Endothelial cell of umbilical vein (primary cell): Measurements from ENCODE around the gene PTPN14. TPM values are rescaled to one million over a fixed set of nuclear protein-coding genes. Genes with fewer than 3 reads are reported as not detected.

Source experiments
- BruUV-seq: library from RNA; stranded (reverse); fragments of 400-500 nt; replicated peaks from 2 replicates; lab custom pipeline; 2021; lab: Mats Ljungman, UMichigan
- CTCF ChIA-PET: fragments of 300-600, 350-600 bp; sonication (Branson Sonifier 250); formaldehyde crosslinking; loops from one replicate; lab custom pipeline; 2021; ENCODE audit warnings: antibody characterized with exemption, inconsistent platforms; lab: Charles Lee
- POLR2A ChIA-PET: fragments of 300-600, 350-600 bp; sonication (Branson Sonifier 250); formaldehyde crosslinking; loops from one replicate; lab custom pipeline; 2021; ENCODE audit warnings: antibody characterized with exemption, inconsistent platforms; lab: Charles Lee
- DNase-seq: peaks from one replicate; pipeline ENCODE4 v3.0.0-alpha.2; 2011; ENCODE audit warnings: low read depth, low spot score
- FAIRE-seq: peaks from 2 replicates; lab custom pipeline; 2011; peaks lifted over from hg19 to GRCh38; lab: Jason Lieb, UNC
- H2AFZ ChIP-seq: 2 replicates; pipeline ENCODE4 v1.6.0; 2012; ENCODE audit warnings: low read depth, low read length, control low read depth, inconsistent platforms
- H3K27ac ChIP-seq: 2 replicates; pipeline ENCODE4 v1.5.1; 2011; ENCODE audit warnings: low read depth, mild to moderate bottlenecking, control low read depth, low read length, moderate library complexity; ENCODE audit not compliant: insufficient read depth
- H3K27me3 ChIP-seq, 2 experiments: 2 replicates each; pipeline versions ENCODE4 v1.6.0 to v1.6.1; 2011; ENCODE audit warnings: low read length in 2 of 2, mixed read lengths in 1 of 2; ENCODE audit not compliant: control insufficient read depth in 2 of 2, insufficient read depth in 2 of 2
- H3K36me3 ChIP-seq, 2 experiments: 2 replicates in 1 of 2; 3 replicates in 1 of 2; pipeline ENCODE4 v1.5.1; 2011; ENCODE audit warnings: low read length in 2 of 2, mild to moderate bottlenecking in 1 of 2, moderate library complexity in 1 of 2; ENCODE audit not compliant: control insufficient read depth in 2 of 2, insufficient read depth in 2 of 2; ENCODE audit errors: extremely low read depth in 1 of 2
- H3K4me1 ChIP-seq: 3 replicates; pipeline ENCODE4 v1.5.1; 2011; ENCODE audit warnings: mild to moderate bottlenecking, low read length; ENCODE audit not compliant: control insufficient read depth, insufficient read depth; ENCODE audit errors: extremely low read depth
- H3K4me2 ChIP-seq: 2 replicates; pipeline ENCODE4 v1.6.1; 2011; ENCODE audit warnings: low read length, control low read depth, mixed read lengths; ENCODE audit not compliant: insufficient read depth
- H3K4me3 ChIP-seq, 3 experiments: fragments of 200-600 bp in 1 of 3; sonication (generic), shearing (Covaris generic) in 1 of 3; replicated peaks in 1 of 3; 2 replicates each; pipeline ENCODE4 v1.5.1; 2011 to 2016; ENCODE audit warnings: control low read depth in 3 of 3, low read length in 3 of 3, mild to moderate bottlenecking in 2 of 3, inconsistent platforms in 1 of 3, low read depth in 1 of 3, moderate library complexity in 1 of 3; ENCODE audit not compliant: insufficient read depth in 1 of 3
- H3K79me2 ChIP-seq: 2 replicates; pipeline ENCODE4 v1.6.0; 2012; ENCODE audit warnings: low read length, inconsistent platforms; ENCODE audit not compliant: control insufficient read depth, insufficient read depth
- H3K9ac ChIP-seq: replicated peaks from 2 replicates; pipeline ENCODE3; 2011; ENCODE audit warnings: low read length, control low read depth; ENCODE audit not compliant: insufficient read depth; ENCODE audit errors: extremely low read depth
- H3K9me1 ChIP-seq: replicated peaks from 3 replicates; pipeline ENCODE4 v1.6.0; 2011; ENCODE audit warnings: mild to moderate bottlenecking, low read length; ENCODE audit not compliant: control insufficient read depth, insufficient read depth; ENCODE audit errors: extremely low read depth
- H3K9me3 ChIP-seq: replicated peaks from 2 replicates; pipeline ENCODE4 v1.5.1; 2012; ENCODE audit warnings: low read length, inconsistent platforms; ENCODE audit not compliant: control insufficient read depth, insufficient read depth
- H4K20me1 ChIP-seq: replicated peaks from 2 replicates; pipeline ENCODE3; 2011; ENCODE audit warnings: mild to moderate bottlenecking, low read length; ENCODE audit not compliant: control insufficient read depth, insufficient read depth; ENCODE audit errors: extremely low read depth
- EZH2 ChIP-seq: IDR thresholded peaks from 2 replicates; pipeline ENCODE4 v1.6.1; 2012; ENCODE audit warnings: borderline replicate concordance, low read depth, mild to moderate bottlenecking, moderate library complexity, low read length, inconsistent platforms; ENCODE audit not compliant: severe bottlenecking
- GATA2 ChIP-seq: IDR thresholded peaks from 2 replicates; pipeline ENCODE4 v1.7.0; 2011; ENCODE audit warnings: low read depth, mild to moderate bottlenecking, moderate library complexity, mixed read lengths, low read length; ENCODE audit not compliant: insufficient read length, insufficient read depth
- JUN ChIP-seq: IDR thresholded peaks from 2 replicates; pipeline ENCODE4 v1.6.1; 2011; ENCODE audit warnings: borderline replicate concordance, low read depth; ENCODE audit not compliant: insufficient read length, insufficient read depth
- MYC ChIP-seq: IDR thresholded peaks from one replicate; pipeline ENCODE4 v1.6.1; 2011; ENCODE audit warnings: mild to moderate bottlenecking, low read depth, low read length
- POLR2AphosphoS5 ChIP-seq: IDR thresholded peaks from 2 replicates; pipeline ENCODE4 v1.6.1; 2012; ENCODE audit warnings: low read depth, mild to moderate bottlenecking, control low read depth, low read length, moderate library complexity; ENCODE audit not compliant: insufficient read depth
- dilution Hi-C: fragments of 300-500 bp; cut with MboI; formaldehyde crosslinking; loops from one replicate; pipeline ENCODE4 v1.15.0; 2019; ENCODE audit warnings: low sequenced_read_pairs; ENCODE audit not compliant: extremely low pct_ligation_motif_present
- intact Hi-C: fragments of 100-400 bp; cut with micrococcal nuclease; formaldehyde crosslinking; loops from one replicate; pipeline ENCODE4 v1.10.0; 2022
- polyA plus RNA-seq, 4 experiments: library from polyadenylated mRNA; depleted of rRNA in 3 of 4; stranded (reverse) in 3 of 4; unstranded in 1 of 4; fragments of >200 nt; gene quantifications; 2 replicates each; pipeline versions ENCODE4 v1.2.1 to v1.2.3, GENCODE V29; 2011 to 2012; ENCODE audit warnings: missing spikeins in 1 of 4
- total RNA-seq: library from RNA; stranded (reverse); gene quantifications from 2 replicates; pipeline ENCODE4 v1.2.3, GENCODE V29; 2021
- TF ChIP-seq, protein P1 (sequence below): IDR thresholded peaks from 2 replicates; pipeline ENCODE4 v1.6.1; 2011; ENCODE audit not compliant: insufficient read depth, insufficient read length
- TF ChIP-seq, protein P2 (sequence below), 2 donors: IDR thresholded peaks; 1 replicate in 1 of 2; 2 replicates in 1 of 2; pipeline ENCODE4 v1.5.1; 2011; ENCODE audit warnings: low read length in 2 of 2, mild to moderate bottlenecking in 2 of 2, moderate library complexity in 2 of 2, control low read depth in 1 of 2, inconsistent platforms in 1 of 2, low read depth in 1 of 2; ENCODE audit not compliant: insufficient read depth in 1 of 2; ENCODE audit errors: extremely low read depth in 1 of 2

The PTPN14 gene
- total and polyA plus RNA-seq, 2 donors (not counting 3 experiments of a cell fraction or from before 2014, with no cell fraction given) = 18.5 to 93.0 TPM

DNA sequence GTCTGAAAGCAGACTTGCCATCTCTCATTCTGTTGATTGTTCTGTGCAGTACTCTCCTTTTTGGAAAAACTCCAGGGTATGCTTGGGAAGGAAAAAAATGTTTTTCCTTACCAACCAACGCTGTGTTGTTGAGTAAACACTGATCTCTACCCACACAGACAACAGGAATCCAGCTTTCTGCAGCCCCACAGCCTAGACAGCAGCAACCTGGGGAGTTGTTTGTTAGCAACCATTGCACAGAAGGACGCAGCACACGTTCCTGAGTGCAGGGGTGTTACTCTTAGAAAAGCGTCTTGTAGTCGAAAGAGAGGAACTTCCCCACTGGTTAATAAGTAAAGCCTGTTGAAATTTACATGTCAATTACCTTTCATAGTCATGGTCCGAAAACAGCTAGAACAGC, 213.9 kb downstream of the PTPN14 start:
- no peaks in the 10 kb centered on the region for H3K4me1 ChIP-seq
- no peaks in the 10 kb centered on the region for H3K27me3 ChIP-seq
- intact Hi-C loops (no loop called here), dilution Hi-C loops (loop anchor here (25.0 kb wide), 1 partner anchor 250 kb away; no protein-coding TSS in a partner anchor)
- ChIA-PET CTCF (interaction anchor here (0.9 to 2.3 kb wide), 4 partner anchors 214 to 290 kb away, joined by 3 to 6 read pairs (median 3); partner anchors contain the start of gene PTPN14), POLR2A (no interaction called here)
- H3K4me3 ChIP-seq = no peak overlapping the region
- no peaks in the 10 kb centered on the region for H3K9me1 ChIP-seq
- H3K27ac ChIP-seq = no peak overlapping the region
- no peaks in the 10 kb centered on the region for H3K79me2 ChIP-seq
- FAIRE-seq (no peak), DNase-seq (peak; percentile 42)
- H3K9ac ChIP-seq = no peak overlapping the region
- H3K36me3 ChIP-seq = no peaks in the 10 kb centered on the region
- no peaks in the 10 kb centered on the region for H3K9me3 ChIP-seq
- H2AFZ ChIP-seq = no peak overlapping the region
- TF ChIP-seq GATA2 = no peak
- TF ChIP-seq, protein P1, sequence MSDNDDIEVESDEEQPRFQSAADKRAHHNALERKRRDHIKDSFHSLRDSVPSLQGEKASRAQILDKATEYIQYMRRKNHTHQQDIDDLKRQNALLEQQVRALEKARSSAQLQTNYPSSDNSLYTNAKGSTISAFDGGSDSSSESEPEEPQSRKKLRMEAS = no peak
- TF ChIP-seq EZH2 = no peak
- TF ChIP-seq POLR2AphosphoS5 = no peak
- TF ChIP-seq MYC = no peak
- TF ChIP-seq, protein P2, sequence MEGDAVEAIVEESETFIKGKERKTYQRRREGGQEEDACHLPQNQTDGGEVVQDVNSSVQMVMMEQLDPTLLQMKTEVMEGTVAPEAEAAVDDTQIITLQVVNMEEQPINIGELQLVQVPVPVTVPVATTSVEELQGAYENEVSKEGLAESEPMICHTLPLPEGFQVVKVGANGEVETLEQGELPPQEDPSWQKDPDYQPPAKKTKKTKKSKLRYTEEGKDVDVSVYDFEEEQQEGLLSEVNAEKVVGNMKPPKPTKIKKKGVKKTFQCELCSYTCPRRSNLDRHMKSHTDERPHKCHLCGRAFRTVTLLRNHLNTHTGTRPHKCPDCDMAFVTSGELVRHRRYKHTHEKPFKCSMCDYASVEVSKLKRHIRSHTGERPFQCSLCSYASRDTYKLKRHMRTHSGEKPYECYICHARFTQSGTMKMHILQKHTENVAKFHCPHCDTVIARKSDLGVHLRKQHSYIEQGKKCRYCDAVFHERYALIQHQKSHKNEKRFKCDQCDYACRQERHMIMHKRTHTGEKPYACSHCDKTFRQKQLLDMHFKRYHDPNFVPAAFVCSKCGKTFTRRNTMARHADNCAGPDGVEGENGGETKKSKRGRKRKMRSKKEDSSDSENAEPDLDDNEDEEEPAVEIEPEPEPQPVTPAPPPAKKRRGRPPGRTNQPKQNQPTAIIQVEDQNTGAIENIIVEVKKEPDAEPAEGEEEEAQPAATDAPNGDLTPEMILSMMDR (IDR thresholded peaks at IDR 0.05; ENCODE audit: extremely low read depth in 1 of 2, insufficient read depth in 1 of 2, low read depth in 1 of 2, low read length in 2 of 2) = no peak
- no peak for TF ChIP-seq JUN
- BruUV-seq = no TSS peak
- no peaks in the 10 kb centered on the region for H4K20me1 ChIP-seq
- H3K4me2 ChIP-seq = no peak overlapping the region
